PC-3 (cell line): Measurements from ENCODE around the gene SULT4A1.

Experiments
- CTCF ChIP-seq: fragments of 300-600 bp; sonication (generic); conservative IDR thresholded peaks from 2 replicates; pipeline ENCODE4 v1.5.1; 2017; ENCODE audit warnings: antibody characterized with exemption, low read depth, mild to moderate bottlenecking, low read length
- EZH2 ChIP-seq: fragments of 300-600 bp; sonication (generic); IDR thresholded peaks from one replicate; pipeline ENCODE4 v1.6.1; 2017; ENCODE audit warnings: antibody characterized with exemption, mild to moderate bottlenecking, low read length; ENCODE audit not compliant: unreplicated experiment

DNA sequence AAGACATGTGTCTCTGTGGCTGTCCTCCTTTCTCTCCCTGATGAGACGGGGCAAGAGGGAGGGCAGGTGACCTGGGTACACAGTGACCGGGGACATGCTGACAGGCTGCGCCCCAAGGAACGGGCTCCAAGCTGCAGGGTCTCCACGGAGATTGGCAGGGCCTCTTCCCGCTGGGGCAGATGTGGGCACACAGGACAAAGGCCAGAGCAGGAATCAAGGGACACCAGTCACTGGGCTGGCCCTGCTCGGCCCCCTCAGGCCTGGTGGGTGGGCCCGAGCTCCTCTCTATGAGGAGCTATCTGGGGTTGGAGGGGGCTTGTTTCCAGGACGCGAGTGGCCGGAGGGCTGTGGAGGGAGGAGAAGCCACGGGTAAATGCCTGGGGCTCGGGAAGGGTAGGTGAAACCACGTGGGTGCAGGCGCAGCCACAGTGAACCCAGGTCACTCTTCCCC lies 18.3 kb upstream of the SULT4A1 start:
- TF ChIP-seq CTCF (no peak), EZH2 (no peak)
